Dedifferentiated amniotic fluid mesenchymal stem cell (primary cell): ENCODE results near the gene PRLH.

Source experiments
- DNase-seq: peaks from one replicate; pipeline ENCODE4 v3.0.0-alpha.2; 2016; ENCODE audit errors: extremely low spot score

Gene PRLH

GRCh38 chr2:237539681-237540080, 26.7 kb upstream of the PRLH start:
- no peak for DNase-seq

- DNase-seq = no peak
These were observed 26.1 kb upstream of the PRLH start for GRCh38 chr2:237540223-237540775.

DNA sequence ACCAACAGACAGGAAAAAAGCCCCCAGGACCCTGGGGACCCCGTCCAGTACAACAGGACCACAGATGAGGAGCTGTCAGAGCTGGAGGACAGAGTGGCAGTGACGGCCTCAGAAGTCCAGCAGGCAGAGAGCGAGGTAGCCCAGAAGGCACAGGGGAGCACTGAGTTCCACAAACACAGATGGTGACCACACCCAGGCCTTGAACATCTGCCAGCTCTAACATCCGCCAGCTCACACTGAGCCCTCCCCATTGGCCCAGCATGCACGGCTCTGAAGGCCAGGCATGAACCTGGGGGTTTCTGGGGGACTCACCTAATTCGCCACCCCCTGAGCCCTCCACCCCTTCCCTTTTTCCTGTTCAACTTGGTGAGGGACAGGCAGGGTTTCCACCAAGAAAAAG, 25.6 kb upstream of the PRLH start:
- no peak for DNase-seq

DNA sequence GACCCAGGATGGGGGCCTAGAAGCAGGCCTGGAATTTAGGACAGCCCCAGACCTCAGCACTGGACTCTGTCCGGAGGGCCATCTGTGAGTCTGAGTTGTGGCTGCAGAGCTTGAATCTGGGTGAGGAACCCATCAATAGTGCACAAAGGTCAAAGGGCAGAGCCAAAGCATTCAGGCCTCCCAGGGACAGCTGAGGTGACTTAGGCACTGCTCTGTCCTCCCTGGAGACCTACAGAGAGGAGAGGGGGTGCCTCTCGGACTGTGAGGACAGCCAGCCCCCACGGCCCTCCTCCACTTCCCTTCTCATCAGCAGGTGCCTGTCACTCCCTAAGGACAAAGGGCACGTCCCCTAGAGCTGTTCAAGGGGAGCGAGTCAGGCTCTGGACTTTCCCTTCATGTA, 25.1 kb upstream of the PRLH start:
- no peak for DNase-seq

- no peak for DNase-seq
These were observed 24.2 kb upstream of the PRLH start for GRCh38 chr2:237542001-237542704.

DNA sequence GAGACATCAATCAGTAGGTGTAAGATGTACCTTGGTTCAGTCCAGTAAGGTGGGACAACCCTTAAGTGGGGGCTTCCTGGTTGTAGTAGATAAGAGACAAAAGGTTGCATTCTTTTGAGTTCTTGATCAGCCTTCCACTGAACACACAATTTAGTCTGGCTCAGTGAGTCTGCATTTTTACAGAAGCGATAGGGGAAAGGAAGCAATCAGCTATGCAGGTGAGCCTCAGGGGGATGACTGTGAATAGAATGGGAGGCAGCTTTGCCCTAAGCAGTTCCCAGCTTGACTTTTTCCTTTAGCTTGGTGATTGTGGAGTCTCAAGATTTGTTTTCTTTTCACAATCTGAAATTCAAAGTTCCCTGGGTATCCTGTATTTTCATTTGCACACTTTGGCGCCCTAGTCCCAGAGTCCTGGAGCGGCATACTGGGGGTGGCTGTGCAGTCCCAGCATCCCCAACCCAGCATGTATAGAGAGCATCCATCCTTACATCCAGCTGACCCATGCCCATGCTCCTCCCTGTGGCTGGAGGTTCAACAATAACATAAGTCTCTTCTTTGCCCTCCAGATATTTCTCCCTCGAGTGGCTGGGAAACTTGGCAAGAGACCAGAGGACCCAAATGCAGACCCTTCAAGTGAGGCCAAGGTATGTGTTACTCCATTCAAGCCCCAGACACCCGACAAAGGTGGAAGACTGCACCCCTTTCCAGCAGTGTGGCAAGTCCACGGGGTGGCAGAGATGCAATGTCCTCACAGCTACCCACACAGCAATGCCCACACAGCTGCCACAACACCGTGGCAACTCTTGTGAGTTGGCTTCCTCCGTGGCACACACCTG, 20.1 kb upstream of the PRLH start:
- no peak for DNase-seq

DNA sequence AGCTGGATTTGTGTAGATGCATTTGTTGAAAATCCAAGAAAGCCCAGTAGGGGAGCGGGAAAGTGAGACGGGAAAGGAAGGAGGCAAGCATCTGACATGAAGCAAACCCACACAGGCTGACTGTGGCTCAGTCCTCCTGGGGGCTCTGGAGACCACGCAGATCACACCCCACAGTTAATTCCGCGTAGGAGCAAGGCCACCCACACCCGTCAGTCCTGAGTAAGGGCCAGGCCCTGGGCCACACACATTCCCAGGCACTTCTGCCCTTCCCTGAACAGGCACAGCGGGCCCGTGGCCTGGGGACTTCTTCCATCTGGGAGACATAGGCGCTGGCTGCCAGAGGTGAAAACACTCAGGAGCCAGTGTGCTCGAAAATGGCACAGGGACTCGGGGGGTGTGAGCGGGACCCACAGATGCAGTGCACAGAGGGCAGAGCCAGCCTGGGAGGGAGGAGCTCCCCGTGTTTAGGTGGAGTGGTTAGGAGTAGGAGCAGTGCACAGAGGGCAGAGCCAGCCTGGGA, 19.4 kb upstream of the PRLH start:
- no peak for DNase-seq

- DNase-seq = no peak
These were observed 18.4 kb upstream of the PRLH start for GRCh38 chr2:237547841-237548416.

DNA sequence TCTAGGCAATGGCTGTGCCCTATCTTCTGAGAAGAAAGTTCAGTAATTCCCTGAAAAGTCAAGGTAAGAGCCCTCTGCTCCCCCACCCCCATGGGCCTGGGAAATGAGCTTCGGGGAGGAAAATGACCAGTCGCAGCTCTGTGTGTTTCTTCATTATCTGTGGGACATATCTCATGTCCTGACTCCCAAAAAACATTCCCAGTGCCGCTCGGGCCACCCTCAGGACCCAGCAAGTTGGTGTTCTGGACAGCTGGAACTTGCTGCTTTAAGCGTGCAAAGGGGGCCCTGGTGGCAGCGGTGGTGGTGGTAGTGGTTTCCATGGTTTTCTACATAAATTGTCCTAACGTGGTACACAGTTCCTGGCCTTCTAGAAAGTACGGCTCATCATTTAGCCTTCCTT, 17.2 kb upstream of the PRLH start:
- no peak for DNase-seq

DNA sequence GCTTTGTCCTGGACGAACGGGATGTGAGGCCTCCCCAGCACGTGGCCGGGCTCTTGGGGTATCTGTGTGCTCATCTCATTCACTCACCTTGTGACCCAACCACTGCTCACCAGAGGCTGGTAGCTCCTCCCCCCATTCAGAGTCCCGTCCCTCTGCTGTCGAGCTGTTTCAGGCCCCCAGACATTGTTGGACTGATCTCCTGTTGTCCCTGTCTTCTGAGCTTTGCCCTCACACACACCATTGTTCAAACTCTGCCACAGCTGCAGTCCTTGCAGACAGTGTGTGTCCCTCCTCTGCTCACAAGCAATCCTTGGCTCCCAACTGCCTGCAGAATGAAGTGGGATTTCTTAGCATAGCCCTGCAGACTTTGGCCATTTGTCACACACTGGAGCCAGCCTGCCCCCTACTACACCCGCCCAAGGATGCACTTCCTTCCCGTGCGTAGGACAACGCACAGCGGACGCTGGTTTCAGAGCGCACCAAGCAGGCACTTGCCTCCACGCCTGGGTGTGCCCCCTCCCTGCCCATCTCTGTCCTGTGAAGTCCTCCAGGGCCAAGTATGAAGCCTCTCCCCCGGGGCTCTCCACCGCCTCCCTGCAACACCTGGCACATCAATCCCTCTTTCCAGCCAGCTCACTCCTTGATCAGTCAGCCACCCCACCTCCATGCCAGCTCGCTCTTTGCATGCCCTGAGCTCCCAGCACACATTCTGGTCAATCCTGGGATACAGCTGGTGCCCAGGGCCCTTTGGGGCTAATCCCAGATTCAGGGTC, 16.5 kb upstream of the PRLH start:
- no peak for DNase-seq

GRCh38 chr2:237551071-237551574, 15.3 kb upstream of the PRLH start:
- no peak for DNase-seq

- no peak for DNase-seq
These were observed 13.5 kb upstream of the PRLH start for GRCh38 chr2:237552908-237553307.

- no peak for DNase-seq
These were observed 12.4 kb upstream of the PRLH start for GRCh38 chr2:237553948-237554347.

DNA sequence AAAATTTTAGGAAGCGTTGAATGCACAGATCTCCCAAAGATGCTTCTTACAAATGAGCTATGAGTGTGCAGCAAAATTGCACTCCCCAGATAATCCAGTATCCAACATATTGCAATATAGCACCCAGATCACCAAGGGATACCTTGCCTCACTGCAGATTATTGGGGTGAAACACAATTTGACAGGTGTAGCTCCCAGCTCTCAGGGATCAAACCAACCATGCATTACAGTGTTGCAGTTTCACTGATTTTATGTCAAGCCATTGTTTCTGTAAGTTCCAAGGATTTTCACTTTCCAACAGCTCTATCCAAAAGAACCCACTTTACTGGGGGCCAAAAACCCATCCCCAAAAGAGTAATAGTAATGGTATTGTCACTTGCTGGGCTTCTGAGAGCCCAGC, 10.8 kb upstream of the PRLH start:
- DNase-seq = no peak

DNA sequence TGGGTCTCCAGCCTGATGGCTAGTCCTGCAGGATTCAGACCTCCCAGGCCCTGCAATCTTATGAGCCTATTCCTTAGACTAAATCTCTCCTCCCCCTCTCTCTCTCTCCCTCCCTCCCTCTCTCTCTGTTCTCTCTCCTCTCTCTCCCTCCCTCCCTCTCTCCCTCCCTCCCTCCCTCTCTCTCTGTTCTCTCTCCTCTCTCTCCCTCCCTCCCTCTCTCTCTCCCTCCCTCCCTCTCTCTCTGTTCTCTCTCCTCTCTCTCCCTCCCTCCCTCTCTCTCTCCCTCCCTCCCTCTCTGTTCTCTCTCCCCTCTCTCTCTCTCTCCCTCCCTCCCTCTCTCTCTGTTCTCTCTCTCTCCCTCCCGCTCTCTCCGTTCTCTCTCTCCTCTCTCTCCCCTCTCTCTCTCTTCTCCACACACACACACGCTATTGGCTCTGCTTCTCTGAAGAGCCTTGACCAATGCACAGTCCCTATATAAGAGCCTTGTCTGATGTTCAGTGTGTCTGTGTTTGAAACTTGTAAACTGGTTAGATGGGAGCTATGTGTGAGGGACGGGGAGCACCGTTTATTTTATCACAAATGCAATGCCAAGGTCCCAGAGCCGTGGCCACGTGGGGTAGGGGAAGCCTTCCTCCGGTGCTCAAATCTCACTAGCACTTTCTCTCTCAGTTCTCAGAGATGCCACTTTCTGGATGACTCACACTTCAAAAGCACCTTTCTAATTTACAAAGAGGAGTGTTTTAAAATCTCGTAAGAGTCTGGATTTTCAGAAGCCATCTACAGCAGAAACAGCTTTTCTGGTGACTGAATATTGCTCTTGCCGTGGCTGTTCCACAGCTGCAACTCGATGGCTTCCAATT, 9.4 kb upstream of the PRLH start:
- DNase-seq = no peak

DNA sequence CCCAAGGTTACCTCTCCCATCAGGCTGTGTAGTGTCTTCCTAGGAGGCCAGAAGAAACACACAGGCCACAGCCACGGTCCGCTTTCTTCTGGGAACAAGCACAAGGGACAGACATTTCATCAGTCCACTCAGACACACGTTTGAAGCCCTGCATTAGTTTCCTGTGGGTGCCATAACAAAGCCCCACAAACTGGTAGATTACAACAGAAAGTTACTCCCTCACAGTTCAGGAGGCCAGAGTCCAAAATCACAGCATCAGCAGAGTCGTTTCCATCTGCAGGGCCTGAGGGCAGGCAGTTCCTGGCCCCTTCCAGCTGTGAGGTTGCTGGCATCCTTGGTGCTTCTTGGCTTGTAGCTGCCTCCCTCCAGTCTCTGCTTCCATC, 8.8 kb upstream of the PRLH start:
- no peak for DNase-seq

DNA sequence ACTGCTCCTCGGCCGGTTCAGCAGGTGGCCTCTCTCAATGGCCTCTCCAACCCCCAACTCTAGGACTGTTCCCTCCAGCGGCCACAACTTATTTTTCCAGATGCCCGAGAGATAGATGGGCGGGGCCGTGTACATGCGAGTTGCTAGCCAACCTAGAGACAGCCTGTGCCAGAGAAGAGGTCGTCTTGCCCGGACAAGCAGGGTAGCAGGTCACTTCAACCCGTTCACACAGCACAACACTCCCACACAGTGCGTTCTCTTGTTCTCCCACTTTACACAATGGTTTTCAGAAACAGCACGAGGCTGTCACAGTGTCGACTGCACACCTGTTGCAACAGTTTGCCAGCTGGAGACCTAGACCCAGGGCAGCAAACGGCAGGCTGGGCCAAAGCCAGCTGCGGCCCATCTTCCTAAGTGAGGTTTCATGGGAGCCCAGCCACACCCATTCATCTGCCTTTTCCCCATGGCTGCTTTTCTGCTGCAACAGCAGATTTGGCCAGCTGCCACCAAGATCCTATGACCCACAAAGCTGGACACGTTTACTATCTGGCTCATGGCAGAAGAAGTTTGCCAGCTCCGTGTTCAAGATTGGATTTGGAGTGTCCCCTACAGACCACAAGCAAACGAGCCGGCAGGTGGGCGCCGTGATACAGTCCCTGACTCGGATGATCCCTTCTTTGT, 7.3 kb upstream of the PRLH start:
- no peak for DNase-seq

DNA sequence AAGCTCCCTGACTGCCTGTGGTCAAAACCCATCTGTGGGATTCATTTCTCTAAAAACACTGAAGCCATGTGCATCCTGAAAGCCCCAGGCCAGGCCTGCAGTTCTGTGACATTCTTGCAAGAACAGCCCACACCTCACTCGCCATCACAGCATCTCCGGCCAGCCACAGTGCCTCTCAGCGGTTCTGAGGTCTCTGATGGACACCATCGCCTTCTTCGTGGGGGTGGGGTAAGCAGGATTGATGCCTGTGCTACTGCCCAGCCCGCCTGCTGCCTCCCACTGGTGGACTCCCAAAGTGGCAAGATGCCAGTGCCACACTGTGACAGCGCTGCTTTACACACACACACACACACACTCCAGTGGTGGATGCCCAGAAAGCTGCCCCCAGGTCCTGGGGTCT, 5.2 kb upstream of the PRLH start:
- no peak for DNase-seq

- no peak for DNase-seq
These were observed 2.6 kb upstream of the PRLH start for GRCh38 chr2:237563816-237564215.

DNA sequence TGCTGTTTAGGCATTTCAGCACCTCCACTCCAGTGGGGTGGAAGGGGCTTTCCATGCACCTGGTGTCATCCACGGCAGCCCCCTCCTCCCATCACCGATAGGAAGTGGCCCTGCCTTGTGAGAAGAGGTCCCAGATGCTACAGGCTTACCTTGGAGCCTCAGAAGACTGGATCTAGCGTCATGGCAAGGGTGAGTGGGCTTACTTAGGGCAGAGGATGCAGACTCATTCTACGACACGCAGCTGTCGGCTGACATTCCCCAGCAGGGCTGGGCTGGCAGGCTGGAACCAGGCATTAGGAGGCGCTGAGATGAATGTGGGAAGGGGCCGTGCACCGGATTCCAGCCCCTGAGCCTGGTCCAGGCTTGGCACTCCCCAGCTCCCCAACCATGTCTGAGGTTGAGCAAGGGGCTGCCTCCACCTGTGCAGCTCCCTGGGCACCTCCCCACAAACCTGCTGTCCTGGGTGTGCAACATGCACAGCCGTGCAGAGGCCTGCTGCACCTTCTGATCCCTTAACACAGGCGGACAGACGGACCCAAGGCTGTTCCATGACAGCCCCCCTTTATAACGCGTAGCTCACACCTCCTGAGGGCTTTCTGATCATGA, 1.7 kb upstream of the PRLH start:
- DNase-seq = no peak
